SK-N-SH (cell line): ENCODE measurements around the gene PTPRD. TPM values are rescaled to one million over a fixed set of nuclear protein-coding genes. Genes with fewer than 3 reads are reported as not detected.

Experiments used
- CTCF ChIA-PET: fragments of 300-600, 350-600 bp; formaldehyde crosslinking; extraction: SDS; loops from one replicate; lab custom pipeline; 2021; lab: Yijun Ruan, JAX
- POLR2A ChIA-PET: fragments of 350-600 bp; sonication (Branson Sonifier 250); formaldehyde crosslinking; extraction: SDS; loops from one replicate; lab custom pipeline; 2020; ENCODE audit warnings: antibody characterized with exemption, inconsistent platforms; lab: Yijun Ruan, JAX
- DNase-seq: peaks from one replicate; pipeline ENCODE4 v3.0.0; 2012
- H2AFZ ChIP-seq: fragments of 200-600 bp; sonication (generic); 2 replicates; pipeline ENCODE4 v1.8.1; 2016; ENCODE audit warnings: antibody characterized with exemption, mild to moderate bottlenecking, low read depth
- H3F3A ChIP-seq: fragments of 200-600 bp; sonication (generic); replicated peaks from 2 replicates; pipeline ENCODE3; 2016; ENCODE audit warnings: antibody characterized with exemption, mild to moderate bottlenecking; ENCODE audit not compliant: insufficient read depth
- H3K27ac ChIP-seq, 2 experiments: fragments of 200-500 bp in 1 of 2; fragments of 200-600 bp in 1 of 2; sonication (Bioruptor generic) in 1 of 2; sonication (generic), shearing (Covaris generic) in 1 of 2; 2 replicates each; pipeline versions ENCODE4 v1.5.1 to v1.6.1; 2014 to 2016; ENCODE audit warnings: low read depth in 2 of 2, inconsistent platforms in 1 of 2, low read length in 1 of 2, mild to moderate bottlenecking in 1 of 2, mixed read lengths in 1 of 2
- H3K27me3 ChIP-seq: fragments of 200-600 bp; sonication (generic), shearing (Covaris generic); 2 replicates; pipeline ENCODE4 v1.6.1; 2016; ENCODE audit warnings: mixed run types; ENCODE audit not compliant: insufficient read depth
- H3K36me3 ChIP-seq, 2 experiments: fragments of 200-500 bp in 1 of 2; fragments of 200-600 bp in 1 of 2; sonication (Bioruptor generic) in 1 of 2; sonication (generic) in 1 of 2; replicated peaks in 1 of 2; 2 replicates each; pipeline versions ENCODE3 to v1.5.1; 2014 to 2016; ENCODE audit warnings: low read length in 1 of 2, mild to moderate bottlenecking in 1 of 2; ENCODE audit not compliant: insufficient read depth in 2 of 2, control insufficient read depth in 1 of 2
- H3K4me1 ChIP-seq, 2 experiments: fragments of 200-500 bp in 1 of 2; fragments of 200-600 bp in 1 of 2; sonication (Bioruptor generic) in 1 of 2; sonication (generic), shearing (Covaris generic) in 1 of 2; 2 replicates each; pipeline versions ENCODE4 v1.5.1 to v1.6.1; 2014 to 2016; ENCODE audit warnings: low read depth in 1 of 2, low read length in 1 of 2, mixed run types in 1 of 2; ENCODE audit not compliant: insufficient read depth in 2 of 2, control insufficient read depth in 1 of 2
- H3K4me2 ChIP-seq: fragments of 200-600 bp; sonication (generic), shearing (Covaris generic); 2 replicates; pipeline ENCODE4 v1.6.1; 2017; ENCODE audit warnings: mixed run types
- H3K4me3 ChIP-seq, 2 experiments: fragments of 200-500 bp in 1 of 2; fragments of 200-600 bp in 1 of 2; sonication (Bioruptor generic) in 1 of 2; sonication (generic), shearing (Covaris generic) in 1 of 2; 2 replicates each; pipeline versions ENCODE4 v1.5.1 to v1.8.1; 2014 to 2016; ENCODE audit warnings: low read depth in 2 of 2, inconsistent platforms in 1 of 2, low read length in 1 of 2, mild to moderate bottlenecking in 1 of 2, mixed read lengths in 1 of 2, moderate library complexity in 1 of 2
- H3K79me2 ChIP-seq: fragments of 200-600 bp; sonication (generic); 2 replicates; pipeline ENCODE4 v1.8.1; 2017; ENCODE audit warnings: mild to moderate bottlenecking; ENCODE audit not compliant: insufficient read depth
- H3K9ac ChIP-seq: fragments of 200-600 bp; sonication (generic); 2 replicates; pipeline ENCODE4 v1.6.1; 2017; ENCODE audit warnings: mixed run types
- H3K9me2 ChIP-seq: fragments of 200-600 bp; sonication (generic); 2 replicates; pipeline ENCODE4 v1.6.1; 2017; ENCODE audit warnings: mixed run types
- H3K9me3 ChIP-seq: fragments of 200-600 bp; sonication (generic); 2 replicates; pipeline ENCODE4 v1.6.1; 2017; ENCODE audit warnings: mixed run types, mild to moderate bottlenecking, moderate library complexity
- H4K20me1 ChIP-seq: fragments of 200-600 bp; sonication (generic); 2 replicates; pipeline ENCODE4 v1.6.1; 2017; ENCODE audit warnings: mild to moderate bottlenecking, mixed run types; ENCODE audit not compliant: insufficient read depth
- CHD2 ChIP-seq: fragments of 150-350 bp; IDR thresholded peaks from 2 replicates; pipeline ENCODE4 v1.6.1; 2018; ENCODE audit warnings: low read length; ENCODE audit not compliant: partially characterized antibody
- EP300 ChIP-seq, 2 experiments: IDR thresholded peaks; 2 replicates each; pipeline versions ENCODE4 v1.4.0 to v1.6.1; 2012; ENCODE audit warnings: borderline replicate concordance in 1 of 2, low read depth in 1 of 2, low read length in 1 of 2
- FOSL2 ChIP-seq: IDR thresholded peaks from 2 replicates; pipeline ENCODE4 v1.4.0; 2012; ENCODE audit warnings: low read depth, mild to moderate bottlenecking, moderate library complexity, borderline replicate concordance
- GABPA ChIP-seq: IDR thresholded peaks from 2 replicates; pipeline ENCODE4 v1.4.0; 2012; ENCODE audit warnings: low read depth, mild to moderate bottlenecking
- GATA2 ChIP-seq: sonication (generic); formaldehyde crosslinking; IDR thresholded peaks from 2 replicates; pipeline ENCODE4 v1.5.0; 2020; ENCODE audit warnings: mild to moderate bottlenecking, missing genetic modification reagents
- MXI1 ChIP-seq: IDR thresholded peaks from 2 replicates; pipeline ENCODE4 v1.6.1; 2012; ENCODE audit warnings: mild to moderate bottlenecking, low read depth, low read length, improper control_type of control experiment
- POLR2AphosphoS5 ChIP-seq: IDR thresholded peaks from 2 replicates; pipeline ENCODE4 v1.6.1; 2012; ENCODE audit warnings: low read depth, low read length
- TAF1 ChIP-seq: IDR thresholded peaks from 2 replicates; pipeline ENCODE4 v1.6.1; 2012; ENCODE audit warnings: low read depth, mild to moderate bottlenecking, low read length, moderate library complexity, borderline replicate concordance
- WGBS: methylation state at CpG from one replicate; pipeline ENCODE4 v1.1.6; 2017; ENCODE audit warnings: low lambda C conversion rate; 5-methylcytosine and 5-hydroxymethylcytosine counted together
- polyA plus RNA-seq, 3 experiments: library from polyadenylated mRNA; depleted of rRNA; stranded (reverse); fragments of >200 nt; gene quantifications; 2 replicates each; pipeline ENCODE4 v1.2.3, GENCODE V29; 2012
- TF ChIP-seq, protein P1 (sequence below): IDR thresholded peaks from 2 replicates; pipeline ENCODE4 v1.4.0; 2012; ENCODE audit warnings: low read depth
- TF ChIP-seq, protein P2 (sequence below): fragments of 150-350 bp; IDR thresholded peaks from 2 replicates; pipeline ENCODE4 v1.6.1; 2017; ENCODE audit warnings: antibody characterized with exemption, low read length, low read depth, borderline replicate concordance
- TF ChIP-seq, protein P3 (sequence below): fragments of 200-600 bp; sonication (generic); IDR thresholded peaks from 2 replicates; pipeline ENCODE4 v1.6.1; 2017; ENCODE audit warnings: antibody characterized with exemption, mild to moderate bottlenecking, moderate library complexity
- TF ChIP-seq, protein P4 (sequence below): IDR thresholded peaks from 2 replicates; pipeline ENCODE4 v1.4.0; 2012; ENCODE audit warnings: low read depth, borderline replicate concordance

Gene PTPRD
- polyA plus RNA-seq, 1 of the 3 experiments (the other 2 are of a cell fraction): 0.15 TPM

DNA sequence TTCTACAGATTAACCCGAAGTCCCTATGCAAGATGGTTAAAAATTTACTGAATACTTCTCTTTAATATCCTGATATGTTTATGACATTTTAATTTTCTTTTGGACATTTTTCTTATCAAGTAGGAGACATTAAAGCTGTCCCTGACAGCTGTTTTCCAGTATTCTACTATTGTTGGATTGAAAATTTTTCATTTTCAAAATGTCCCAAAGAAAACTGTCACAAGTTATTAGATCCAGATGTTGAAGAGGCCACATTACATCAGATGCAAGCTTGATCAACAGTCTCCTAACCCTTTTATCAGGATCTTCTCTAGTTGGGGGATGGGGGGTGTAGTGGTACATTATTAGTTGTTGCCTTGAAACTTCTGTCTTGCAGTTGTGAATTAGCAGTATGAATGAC lies 1410.5 kb downstream of the PTPRD start (continued):
- TF ChIP-seq GATA2: no peak
- TF ChIP-seq GABPA: no peak
- TF ChIP-seq POLR2AphosphoS5: no peak
- TF ChIP-seq EP300 (IDR thresholded peaks at IDR 0.05; ENCODE audit: borderline replicate concordance in 1 of 2, low read depth in 1 of 2, low read length in 1 of 2): no peak
- TF ChIP-seq, protein P1, sequence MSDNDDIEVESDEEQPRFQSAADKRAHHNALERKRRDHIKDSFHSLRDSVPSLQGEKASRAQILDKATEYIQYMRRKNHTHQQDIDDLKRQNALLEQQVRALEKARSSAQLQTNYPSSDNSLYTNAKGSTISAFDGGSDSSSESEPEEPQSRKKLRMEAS: no peak
- no peak for TF ChIP-seq TAF1
- TF ChIP-seq MXI1: no peak

DNA sequence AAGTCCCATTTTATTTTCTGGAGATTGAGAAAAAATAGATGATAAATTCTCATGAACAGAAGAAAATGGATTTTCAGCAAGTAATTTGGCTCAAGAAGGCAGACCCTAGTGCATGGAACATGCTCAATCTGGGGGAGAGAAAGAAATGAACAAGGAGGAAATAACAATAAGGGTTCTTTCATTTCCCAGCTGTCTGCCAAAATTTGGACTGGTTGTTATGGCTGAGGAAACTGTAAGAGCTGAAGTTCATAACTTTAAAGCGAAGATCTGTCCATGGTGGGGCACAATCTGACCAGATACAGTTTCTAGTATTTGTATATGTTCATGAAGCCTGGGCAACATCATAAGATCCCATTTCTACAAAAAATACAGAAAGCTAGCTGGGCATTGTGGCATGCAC lies 1426.7 kb downstream of the PTPRD start:
- WGBS: 25% methylated on average over 1 of the region's 1 CpG
- H3K4me1 ChIP-seq: no peaks in the 10 kb centered on the region
- CTCF ChIA-PET: no interaction called here
- no peak overlapping the region for H3K4me2 ChIP-seq
- H3K9me2 ChIP-seq: no peaks in the 10 kb centered on the region
- no peak overlapping the region for H3K4me3 ChIP-seq
- no peaks in the 10 kb centered on the region for H3K27me3 ChIP-seq
- no peaks in the 10 kb centered on the region for H4K20me1 ChIP-seq
- H3F3A ChIP-seq: no peaks in the 10 kb centered on the region
- no peaks in the 10 kb centered on the region for H3K9me3 ChIP-seq
- DNase-seq: no peak
- H3K36me3 ChIP-seq: no peaks in the 10 kb centered on the region
- POLR2A ChIA-PET: no interaction called here
- no peak overlapping the region for H2AFZ ChIP-seq
- H3K27ac ChIP-seq: no peak overlapping the region
- no peak for TF ChIP-seq FOSL2
- H3K79me2 ChIP-seq: no peaks in the 10 kb centered on the region
- no peak overlapping the region for H3K9ac ChIP-seq

DNA sequence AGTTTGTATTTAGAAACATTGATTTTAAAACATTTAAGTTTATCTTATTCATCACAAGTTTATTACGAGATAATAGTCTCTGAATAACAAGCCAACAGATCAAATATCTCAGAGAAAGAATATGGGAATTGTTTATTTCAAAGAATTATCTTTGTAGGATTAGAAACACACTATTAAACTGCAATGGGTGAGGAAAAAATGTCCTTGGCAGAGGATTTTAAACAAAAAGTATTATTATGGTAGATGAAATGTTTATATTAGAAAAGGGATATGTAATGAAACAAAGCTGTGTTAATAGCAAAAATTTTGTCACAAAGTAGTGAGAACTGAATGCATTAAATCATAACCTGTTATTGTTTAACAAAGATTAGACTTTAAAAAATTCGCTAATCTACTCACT lies 1430.4 kb downstream of the PTPRD start:
- Histone ChIP-seq H3K9ac (no peak overlapping the region), H3F3A (no peaks in the 10 kb centered on the region), H4K20me1 (no peaks in the 10 kb centered on the region), H3K4me3 (no peak overlapping the region), H3K36me3 (no peaks in the 10 kb centered on the region), H3K4me1 (no peaks in the 10 kb centered on the region; a peak in 1 of 4 replicates), H2AFZ (no peak overlapping the region), H3K27me3 (no peaks in the 10 kb centered on the region), H3K79me2 (no peaks in the 10 kb centered on the region), H3K9me2 (no peaks in the 10 kb centered on the region), H3K27ac (no peak overlapping the region), H3K9me3 (no peaks in the 10 kb centered on the region), H3K4me2 (no peak overlapping the region)
- TF ChIP-seq, protein P2, sequence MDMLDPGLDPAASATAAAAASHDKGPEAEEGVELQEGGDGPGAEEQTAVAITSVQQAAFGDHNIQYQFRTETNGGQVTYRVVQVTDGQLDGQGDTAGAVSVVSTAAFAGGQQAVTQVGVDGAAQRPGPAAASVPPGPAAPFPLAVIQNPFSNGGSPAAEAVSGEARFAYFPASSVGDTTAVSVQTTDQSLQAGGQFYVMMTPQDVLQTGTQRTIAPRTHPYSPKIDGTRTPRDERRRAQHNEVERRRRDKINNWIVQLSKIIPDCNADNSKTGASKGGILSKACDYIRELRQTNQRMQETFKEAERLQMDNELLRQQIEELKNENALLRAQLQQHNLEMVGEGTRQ: no peak
- ChIA-PET CTCF (no interaction called here), POLR2A (no interaction called here)
- 12% methylated on average over 2 of the region's 2 CpGs for WGBS
- DNase-seq: no peak

DNA sequence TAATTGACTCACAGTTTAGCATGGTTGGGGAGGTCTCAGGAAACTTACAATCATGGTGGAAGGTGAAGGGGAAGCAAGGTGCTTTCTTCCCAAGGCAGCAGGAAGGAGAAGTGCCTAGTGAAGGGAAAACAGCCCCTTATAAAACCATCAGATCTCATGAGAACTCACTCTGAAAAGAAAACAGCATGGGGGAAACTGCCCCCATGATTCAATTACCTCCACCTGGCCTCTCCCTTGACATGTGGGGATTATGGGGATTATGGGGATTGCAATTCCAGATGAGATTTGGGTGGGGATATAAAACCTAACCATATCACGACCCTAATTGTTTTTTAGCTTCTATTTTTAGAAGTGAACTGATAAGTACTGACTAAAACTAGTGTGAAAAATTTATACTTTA lies 1435.7 kb downstream of the PTPRD start:
- Histone ChIP-seq H2AFZ (no peak overlapping the region), H3K4me1 (no peaks in the 10 kb centered on the region; a peak in 1 of 4 replicates), H3K36me3 (no peaks in the 10 kb centered on the region), H3F3A (no peaks in the 10 kb centered on the region), H3K79me2 (no peaks in the 10 kb centered on the region), H3K9me2 (no peaks in the 10 kb centered on the region), H3K9ac (no peak overlapping the region), H3K27ac (no peak overlapping the region), H3K4me3 (no peak overlapping the region), H3K27me3 (no peaks in the 10 kb centered on the region), H3K9me3 (no peaks in the 10 kb centered on the region), H4K20me1 (no peaks in the 10 kb centered on the region), H3K4me2 (no peak overlapping the region)
- ChIA-PET CTCF (no interaction called here), POLR2A (no interaction called here)
- TF ChIP-seq, protein P2: no peak
- no peak for TF ChIP-seq CHD2
- TF ChIP-seq, protein P3, sequence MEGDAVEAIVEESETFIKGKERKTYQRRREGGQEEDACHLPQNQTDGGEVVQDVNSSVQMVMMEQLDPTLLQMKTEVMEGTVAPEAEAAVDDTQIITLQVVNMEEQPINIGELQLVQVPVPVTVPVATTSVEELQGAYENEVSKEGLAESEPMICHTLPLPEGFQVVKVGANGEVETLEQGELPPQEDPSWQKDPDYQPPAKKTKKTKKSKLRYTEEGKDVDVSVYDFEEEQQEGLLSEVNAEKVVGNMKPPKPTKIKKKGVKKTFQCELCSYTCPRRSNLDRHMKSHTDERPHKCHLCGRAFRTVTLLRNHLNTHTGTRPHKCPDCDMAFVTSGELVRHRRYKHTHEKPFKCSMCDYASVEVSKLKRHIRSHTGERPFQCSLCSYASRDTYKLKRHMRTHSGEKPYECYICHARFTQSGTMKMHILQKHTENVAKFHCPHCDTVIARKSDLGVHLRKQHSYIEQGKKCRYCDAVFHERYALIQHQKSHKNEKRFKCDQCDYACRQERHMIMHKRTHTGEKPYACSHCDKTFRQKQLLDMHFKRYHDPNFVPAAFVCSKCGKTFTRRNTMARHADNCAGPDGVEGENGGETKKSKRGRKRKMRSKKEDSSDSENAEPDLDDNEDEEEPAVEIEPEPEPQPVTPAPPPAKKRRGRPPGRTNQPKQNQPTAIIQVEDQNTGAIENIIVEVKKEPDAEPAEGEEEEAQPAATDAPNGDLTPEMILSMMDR: no peak
- TF ChIP-seq, protein P4, sequence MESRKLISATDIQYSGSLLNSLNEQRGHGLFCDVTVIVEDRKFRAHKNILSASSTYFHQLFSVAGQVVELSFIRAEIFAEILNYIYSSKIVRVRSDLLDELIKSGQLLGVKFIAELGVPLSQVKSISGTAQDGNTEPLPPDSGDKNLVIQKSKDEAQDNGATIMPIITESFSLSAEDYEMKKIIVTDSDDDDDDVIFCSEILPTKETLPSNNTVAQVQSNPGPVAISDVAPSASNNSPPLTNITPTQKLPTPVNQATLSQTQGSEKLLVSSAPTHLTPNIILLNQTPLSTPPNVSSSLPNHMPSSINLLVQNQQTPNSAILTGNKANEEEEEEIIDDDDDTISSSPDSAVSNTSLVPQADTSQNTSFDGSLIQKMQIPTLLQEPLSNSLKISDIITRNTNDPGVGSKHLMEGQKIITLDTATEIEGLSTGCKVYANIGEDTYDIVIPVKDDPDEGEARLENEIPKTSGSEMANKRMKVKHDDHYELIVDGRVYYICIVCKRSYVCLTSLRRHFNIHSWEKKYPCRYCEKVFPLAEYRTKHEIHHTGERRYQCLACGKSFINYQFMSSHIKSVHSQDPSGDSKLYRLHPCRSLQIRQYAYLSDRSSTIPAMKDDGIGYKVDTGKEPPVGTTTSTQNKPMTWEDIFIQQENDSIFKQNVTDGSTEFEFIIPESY: no peak
- WGBS: 3% methylated on average over 1 of the region's 1 CpG
- DNase-seq: no peak
